Stimulated activated CD8-positive, alpha-beta memory T cell treated with anti-CD3 and anti-CD28 coated beads, Interleukin-4, amount 100 ng/mL, for 48 hours (primary cell): ENCODE measurements around the gene ZNHIT2.

Experiments
- DNase-seq: peaks from one replicate; pipeline ENCODE4 v3.0.0-alpha.2; 2020

The ZNHIT2 gene

DNA sequence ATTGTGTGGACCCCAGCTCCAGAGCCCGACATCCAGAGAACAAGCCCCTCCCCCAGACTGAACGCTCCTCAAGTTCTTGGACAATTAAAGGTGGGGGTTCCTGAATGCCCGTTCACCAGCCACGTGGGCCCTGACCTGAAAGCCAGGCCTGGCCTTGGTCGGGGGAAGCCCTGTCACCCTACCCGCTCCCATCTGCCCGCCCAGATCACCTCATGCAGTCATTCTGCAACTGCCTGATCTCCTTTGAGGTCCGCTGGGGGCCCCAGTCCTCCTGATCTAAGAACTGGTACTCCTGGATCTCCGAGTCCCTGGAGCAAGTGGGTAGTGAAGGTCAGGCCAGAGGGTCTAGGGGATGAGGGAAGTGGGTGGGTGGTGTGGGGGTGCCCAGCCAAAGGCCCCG, 50.1 kb downstream of the ZNHIT2 start:
- DNase-seq, result no peak

- no peak for DNase-seq
Measured at GRCh38 chr11:65066805-65067291, 50.7 kb downstream of the ZNHIT2 start.
